SK-N-SH (cell line): ENCODE data around the gene INKA1. TPM values are rescaled to one million over a fixed set of nuclear protein-coding genes. Genes with fewer than 3 reads are reported as not detected.

Experiments used
- CTCF ChIA-PET: fragments of 300-600, 350-600 bp; formaldehyde crosslinking; extraction: SDS; loops from one replicate; lab custom pipeline; 2021; lab: Yijun Ruan, JAX
- POLR2A ChIA-PET: fragments of 350-600 bp; sonication (Branson Sonifier 250); formaldehyde crosslinking; extraction: SDS; loops from one replicate; lab custom pipeline; 2020; ENCODE audit warnings: antibody characterized with exemption, inconsistent platforms; lab: Yijun Ruan, JAX
- DNase-seq: peaks from one replicate; pipeline ENCODE4 v3.0.0; 2012
- H2AFZ ChIP-seq: fragments of 200-600 bp; sonication (generic); 2 replicates; pipeline ENCODE4 v1.8.1; 2016; ENCODE audit warnings: antibody characterized with exemption, mild to moderate bottlenecking, low read depth
- H3F3A ChIP-seq: fragments of 200-600 bp; sonication (generic); replicated peaks from 2 replicates; pipeline ENCODE3; 2016; ENCODE audit warnings: antibody characterized with exemption, mild to moderate bottlenecking; ENCODE audit not compliant: insufficient read depth
- H3K27ac ChIP-seq, 2 experiments: fragments of 200-500 bp in 1 of 2; fragments of 200-600 bp in 1 of 2; sonication (Bioruptor generic) in 1 of 2; sonication (generic), shearing (Covaris generic) in 1 of 2; 2 replicates each; pipeline versions ENCODE4 v1.5.1 to v1.6.1; 2014 to 2016; ENCODE audit warnings: low read depth in 2 of 2, inconsistent platforms in 1 of 2, low read length in 1 of 2, mild to moderate bottlenecking in 1 of 2, mixed read lengths in 1 of 2
- H3K27me3 ChIP-seq: fragments of 200-600 bp; sonication (generic), shearing (Covaris generic); 2 replicates; pipeline ENCODE4 v1.6.1; 2016; ENCODE audit warnings: mixed run types; ENCODE audit not compliant: insufficient read depth
- H3K36me3 ChIP-seq, 2 experiments: fragments of 200-500 bp in 1 of 2; fragments of 200-600 bp in 1 of 2; sonication (Bioruptor generic) in 1 of 2; sonication (generic) in 1 of 2; replicated peaks in 1 of 2; 2 replicates each; pipeline versions ENCODE3 to v1.5.1; 2014 to 2016; ENCODE audit warnings: low read length in 1 of 2, mild to moderate bottlenecking in 1 of 2; ENCODE audit not compliant: insufficient read depth in 2 of 2, control insufficient read depth in 1 of 2
- H3K4me1 ChIP-seq, 2 experiments: fragments of 200-500 bp in 1 of 2; fragments of 200-600 bp in 1 of 2; sonication (Bioruptor generic) in 1 of 2; sonication (generic), shearing (Covaris generic) in 1 of 2; 2 replicates each; pipeline versions ENCODE4 v1.5.1 to v1.6.1; 2014 to 2016; ENCODE audit warnings: low read depth in 1 of 2, low read length in 1 of 2, mixed run types in 1 of 2; ENCODE audit not compliant: insufficient read depth in 2 of 2, control insufficient read depth in 1 of 2
- H3K4me2 ChIP-seq: fragments of 200-600 bp; sonication (generic), shearing (Covaris generic); 2 replicates; pipeline ENCODE4 v1.6.1; 2017; ENCODE audit warnings: mixed run types
- H3K4me3 ChIP-seq, 2 experiments: fragments of 200-500 bp in 1 of 2; fragments of 200-600 bp in 1 of 2; sonication (Bioruptor generic) in 1 of 2; sonication (generic), shearing (Covaris generic) in 1 of 2; 2 replicates each; pipeline versions ENCODE4 v1.5.1 to v1.8.1; 2014 to 2016; ENCODE audit warnings: low read depth in 2 of 2, inconsistent platforms in 1 of 2, low read length in 1 of 2, mild to moderate bottlenecking in 1 of 2, mixed read lengths in 1 of 2, moderate library complexity in 1 of 2
- H3K79me2 ChIP-seq: fragments of 200-600 bp; sonication (generic); 2 replicates; pipeline ENCODE4 v1.8.1; 2017; ENCODE audit warnings: mild to moderate bottlenecking; ENCODE audit not compliant: insufficient read depth
- H3K9ac ChIP-seq: fragments of 200-600 bp; sonication (generic); 2 replicates; pipeline ENCODE4 v1.6.1; 2017; ENCODE audit warnings: mixed run types
- H3K9me2 ChIP-seq: fragments of 200-600 bp; sonication (generic); 2 replicates; pipeline ENCODE4 v1.6.1; 2017; ENCODE audit warnings: mixed run types
- H3K9me3 ChIP-seq: fragments of 200-600 bp; sonication (generic); 2 replicates; pipeline ENCODE4 v1.6.1; 2017; ENCODE audit warnings: mixed run types, mild to moderate bottlenecking, moderate library complexity
- H4K20me1 ChIP-seq: fragments of 200-600 bp; sonication (generic); 2 replicates; pipeline ENCODE4 v1.6.1; 2017; ENCODE audit warnings: mild to moderate bottlenecking, mixed run types; ENCODE audit not compliant: insufficient read depth
- CTCF ChIP-seq: fragments of 200-600 bp; sonication (generic); IDR thresholded peaks from 2 replicates; pipeline ENCODE4 v1.6.1; 2017; ENCODE audit warnings: antibody characterized with exemption, mild to moderate bottlenecking, moderate library complexity
- ELF1 ChIP-seq: IDR thresholded peaks from 2 replicates; pipeline ENCODE4 v1.4.0; 2012
- EP300 ChIP-seq, 2 experiments: IDR thresholded peaks; 2 replicates each; pipeline versions ENCODE4 v1.4.0 to v1.6.1; 2012; ENCODE audit warnings: borderline replicate concordance in 1 of 2, low read depth in 1 of 2, low read length in 1 of 2
- EZH2phosphoT487 ChIP-seq: fragments of 200-600 bp; sonication (generic); IDR thresholded peaks from 2 replicates; pipeline ENCODE4 v1.6.1; 2017; ENCODE audit warnings: low read depth, mixed run types, mild to moderate bottlenecking, antibody characterized with exemption, moderate library complexity, borderline replicate concordance
- FOSL2 ChIP-seq: IDR thresholded peaks from 2 replicates; pipeline ENCODE4 v1.4.0; 2012; ENCODE audit warnings: low read depth, mild to moderate bottlenecking, moderate library complexity, borderline replicate concordance
- FOXJ3 ChIP-seq: sonication (generic); formaldehyde crosslinking; IDR thresholded peaks from 2 replicates; pipeline ENCODE4 v1.5.1; 2020; ENCODE audit warnings: mild to moderate bottlenecking, missing genetic modification reagents
- FOXM1 ChIP-seq: IDR thresholded peaks from 2 replicates; pipeline ENCODE4 v1.4.0; 2012; ENCODE audit warnings: low read depth, mild to moderate bottlenecking
- GATA2 ChIP-seq: sonication (generic); formaldehyde crosslinking; IDR thresholded peaks from 2 replicates; pipeline ENCODE4 v1.5.0; 2020; ENCODE audit warnings: mild to moderate bottlenecking, missing genetic modification reagents
- JUND ChIP-seq: IDR thresholded peaks from 2 replicates; pipeline ENCODE4 v1.4.0; 2012
- MAX ChIP-seq: IDR thresholded peaks from 2 replicates; pipeline ENCODE4 v1.4.0; 2012; ENCODE audit warnings: low read depth
- MXI1 ChIP-seq: IDR thresholded peaks from 2 replicates; pipeline ENCODE4 v1.6.1; 2012; ENCODE audit warnings: mild to moderate bottlenecking, low read depth, low read length, improper control_type of control experiment
- NFIC ChIP-seq: IDR thresholded peaks from 2 replicates; pipeline ENCODE4 v1.4.0; 2012; ENCODE audit warnings: borderline replicate concordance
- NRF1 ChIP-seq: IDR thresholded peaks from 2 replicates; pipeline ENCODE4 v1.6.1; 2012; ENCODE audit warnings: low read depth, mild to moderate bottlenecking, low read length
- POLR2AphosphoS5 ChIP-seq: IDR thresholded peaks from 2 replicates; pipeline ENCODE4 v1.6.1; 2012; ENCODE audit warnings: low read depth, low read length
- RAD21 ChIP-seq: IDR thresholded peaks from 2 replicates; pipeline ENCODE4 v1.6.1; 2012; ENCODE audit warnings: mild to moderate bottlenecking, low read length
- RCOR1 ChIP-seq: fragments of 150-350 bp; IDR thresholded peaks from 2 replicates; pipeline ENCODE4 v1.6.1; 2017; ENCODE audit warnings: antibody characterized with exemption, low read length
- RFX5 ChIP-seq: IDR thresholded peaks from 2 replicates; pipeline ENCODE4 v1.6.1; 2012; ENCODE audit warnings: mild to moderate bottlenecking, improper control_type of control experiment, low read length
- RXRA ChIP-seq: IDR thresholded peaks from 2 replicates; pipeline ENCODE4 v1.4.0; 2012; ENCODE audit warnings: low read depth, mild to moderate bottlenecking, borderline replicate concordance
- SIN3A ChIP-seq: IDR thresholded peaks from 2 replicates; pipeline ENCODE4 v1.6.1; 2012; ENCODE audit warnings: low read depth, mild to moderate bottlenecking, low read length, moderate library complexity, borderline replicate concordance
- SMC3 ChIP-seq: IDR thresholded peaks from 2 replicates; pipeline ENCODE4 v1.6.1; 2012; ENCODE audit warnings: low read depth, low read length, improper control_type of control experiment
- TAF1 ChIP-seq: IDR thresholded peaks from 2 replicates; pipeline ENCODE4 v1.6.1; 2012; ENCODE audit warnings: low read depth, mild to moderate bottlenecking, low read length, moderate library complexity, borderline replicate concordance
- TEAD4 ChIP-seq: IDR thresholded peaks from 2 replicates; pipeline ENCODE4 v1.4.0; 2012; ENCODE audit warnings: mild to moderate bottlenecking, borderline replicate concordance; ENCODE audit not compliant: insufficient read depth
- YY1 ChIP-seq: IDR thresholded peaks from 2 replicates; pipeline ENCODE4 v1.4.0; 2012; ENCODE audit warnings: low read depth, mild to moderate bottlenecking
- WGBS: methylation state at CpG from one replicate; pipeline ENCODE4 v1.1.6; 2017; ENCODE audit warnings: low lambda C conversion rate; 5-methylcytosine and 5-hydroxymethylcytosine counted together
- polyA plus RNA-seq, 3 experiments: library from polyadenylated mRNA; depleted of rRNA; stranded (reverse); fragments of >200 nt; gene quantifications; 2 replicates each; pipeline ENCODE4 v1.2.3, GENCODE V29; 2012
- TF ChIP-seq, protein P1 (sequence below): IDR thresholded peaks from 2 replicates; pipeline ENCODE4 v1.4.0; 2012; ENCODE audit warnings: low read depth, borderline replicate concordance

INKA1 gene
- polyA plus RNA-seq, 1 of the 3 experiments (the other 2 are of a cell fraction): 3.4 TPM

GRCh38 chr3:49826016-49826415 is 23.0 kb downstream of the INKA1 start:
- H3K9ac ChIP-seq: no peak overlapping the region
- H3K9me3 ChIP-seq: no peaks in the 10 kb centered on the region
- ChIA-PET CTCF (interaction anchor here (1.3 to 6.0 kb wide), 4 partner anchors 9 to 23 kb away, joined by 3 to 45 read pairs (median 10); partner anchors contain the start of gene INKA1), POLR2A (interaction anchor here (1.0 kb wide), 1 partner anchor 21 kb away, joined by 3 read pairs; no protein-coding TSS in a partner anchor)
- TF ChIP-seq SMC3 (no peak), MXI1 (no peak), MAX (no peak), RAD21 (no peak), EZH2phosphoT487 (no peak), FOXM1 (no peak), YY1 (no peak), POLR2AphosphoS5 (no peak), CTCF (no peak), RXRA (no peak), TAF1 (no peak), EP300 (IDR thresholded peaks at IDR 0.05; ENCODE audit: borderline replicate concordance in 1 of 2, low read depth in 1 of 2, low read length in 1 of 2) (no peak), RCOR1 (no peak), SIN3A (no peak)
- H3K4me2 ChIP-seq: no peak overlapping the region
- no peak overlapping the region for H3K27ac ChIP-seq
- no peak overlapping the region for H2AFZ ChIP-seq
- no peak for DNase-seq
- no peaks in the 10 kb centered on the region for H3F3A ChIP-seq
- no peaks in the 10 kb centered on the region for H4K20me1 ChIP-seq
- 96% methylated on average over 2 of the region's 6 CpGs for WGBS
- peaks cover 0 to 14% of the 10 kb centered on the region in 2 experiments for H3K36me3 ChIP-seq
- H3K4me3 ChIP-seq: no peak overlapping the region
- no peaks in the 10 kb centered on the region for H3K27me3 ChIP-seq
- H3K9me2 ChIP-seq: no peaks in the 10 kb centered on the region
- H3K79me2 ChIP-seq: no peaks in the 10 kb centered on the region
- no peaks in the 10 kb centered on the region for H3K4me1 ChIP-seq

DNA sequence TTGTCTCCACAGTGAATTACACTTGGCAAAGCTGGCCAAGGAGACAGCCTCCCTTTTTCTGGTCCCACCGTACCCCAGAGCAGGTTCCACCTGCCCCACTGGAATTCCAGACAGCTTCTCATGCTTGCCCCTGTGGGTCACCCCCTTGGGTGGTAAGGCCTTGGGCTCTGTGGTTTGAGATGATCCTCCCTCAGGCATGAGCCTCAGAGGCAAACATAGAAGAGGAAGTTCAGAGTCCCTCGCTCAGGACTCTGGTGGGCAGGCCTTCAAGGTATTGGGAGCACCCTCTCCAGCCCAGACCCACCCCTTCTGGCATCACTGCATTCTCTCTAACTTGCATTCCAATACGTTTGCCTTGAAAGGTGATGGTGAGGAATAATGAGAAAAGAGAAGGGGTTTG is 28.3 kb downstream of the INKA1 start:
- no peaks in the 10 kb centered on the region for H4K20me1 ChIP-seq
- no peaks in the 10 kb centered on the region for H3K4me1 ChIP-seq
- H3K9ac ChIP-seq: no peak overlapping the region
- no peak overlapping the region for H3K4me3 ChIP-seq
- DNase-seq: no peak
- no peaks in the 10 kb centered on the region for H3K9me2 ChIP-seq
- POLR2A ChIA-PET: interaction anchor here (1.2 kb wide), 1 partner anchor 26 kb away, joined by 3 read pairs; no protein-coding TSS in a partner anchor
- H2AFZ ChIP-seq: no peak overlapping the region
- no peak overlapping the region for H3K27ac ChIP-seq
- CTCF ChIA-PET: interaction anchor here (1.4 to 14.6 kb wide), 2 partner anchors 12 to 24 kb away, joined by 3 to 386 read pairs; partner anchors contain the start of genes CDHR4, INKA1 and UBA7
- peaks cover 5 to 16% of the 10 kb centered on the region in 2 experiments for H3K36me3 ChIP-seq
- H3K79me2 ChIP-seq: no peaks in the 10 kb centered on the region
- H3K4me2 ChIP-seq: no peak overlapping the region
- WGBS: 83% methylated on average over 3 of the region's 3 CpGs
- no peaks in the 10 kb centered on the region for H3F3A ChIP-seq
- no peaks in the 10 kb centered on the region for H3K9me3 ChIP-seq
- H3K27me3 ChIP-seq: no peaks in the 10 kb centered on the region
- TF ChIP-seq JUND (no peak), NRF1 (no peak), FOSL2 (no peak), TAF1 (no peak), RXRA (no peak), CTCF (no peak), GATA2 (CRISPR knock-in tag) (no peak), FOXJ3 (CRISPR knock-in tag) (no peak), SMC3 (no peak), TEAD4 (no peak), NFIC (no peak), RFX5 (no peak), ELF1 (no peak)
- TF ChIP-seq, protein P1, sequence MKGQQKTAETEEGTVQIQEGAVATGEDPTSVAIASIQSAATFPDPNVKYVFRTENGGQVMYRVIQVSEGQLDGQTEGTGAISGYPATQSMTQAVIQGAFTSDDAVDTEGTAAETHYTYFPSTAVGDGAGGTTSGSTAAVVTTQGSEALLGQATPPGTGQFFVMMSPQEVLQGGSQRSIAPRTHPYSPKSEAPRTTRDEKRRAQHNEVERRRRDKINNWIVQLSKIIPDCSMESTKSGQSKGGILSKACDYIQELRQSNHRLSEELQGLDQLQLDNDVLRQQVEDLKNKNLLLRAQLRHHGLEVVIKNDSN: no peak
